HG03354 (cell line): ENCODE results near the gene LHX4.
"Not testable (repeated sequence)": the region's sequence is repeated elsewhere in the genome, so short reads cannot be mapped to it uniquely, and the experiment has no call there.

ENCODE experiments used
- ATAC-seq: cut with Tn5 transposase; IDR thresholded peaks from one replicate; pipeline ENCODE4 v1.9.1; 2021; ENCODE audit warnings: mild to moderate bottlenecking; ENCODE audit not compliant: unreplicated experiment, poor library complexity, severe bottlenecking

The LHX4 gene

DNA sequence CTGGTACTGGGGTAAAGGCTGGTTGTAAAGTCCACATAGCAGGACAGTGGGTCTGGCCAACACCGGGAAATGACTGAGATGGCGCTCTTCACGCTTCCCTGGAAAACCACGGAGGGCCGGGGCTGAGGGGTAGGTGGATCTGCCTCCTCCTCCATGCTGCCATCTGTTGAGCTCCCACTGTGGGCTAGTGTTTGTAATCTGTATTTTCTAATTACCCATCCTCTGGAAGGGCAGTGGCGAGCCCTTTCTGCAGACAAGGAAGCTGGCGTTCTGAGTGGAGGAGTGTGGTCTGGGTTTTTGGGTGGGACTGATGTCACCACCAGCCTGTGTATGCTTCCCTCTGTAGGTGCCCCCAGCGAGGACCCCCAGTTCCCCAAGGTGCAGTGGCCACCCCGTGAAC is 34.1 kb upstream of the LHX4 start:
- ATAC-seq: no peak

DNA sequence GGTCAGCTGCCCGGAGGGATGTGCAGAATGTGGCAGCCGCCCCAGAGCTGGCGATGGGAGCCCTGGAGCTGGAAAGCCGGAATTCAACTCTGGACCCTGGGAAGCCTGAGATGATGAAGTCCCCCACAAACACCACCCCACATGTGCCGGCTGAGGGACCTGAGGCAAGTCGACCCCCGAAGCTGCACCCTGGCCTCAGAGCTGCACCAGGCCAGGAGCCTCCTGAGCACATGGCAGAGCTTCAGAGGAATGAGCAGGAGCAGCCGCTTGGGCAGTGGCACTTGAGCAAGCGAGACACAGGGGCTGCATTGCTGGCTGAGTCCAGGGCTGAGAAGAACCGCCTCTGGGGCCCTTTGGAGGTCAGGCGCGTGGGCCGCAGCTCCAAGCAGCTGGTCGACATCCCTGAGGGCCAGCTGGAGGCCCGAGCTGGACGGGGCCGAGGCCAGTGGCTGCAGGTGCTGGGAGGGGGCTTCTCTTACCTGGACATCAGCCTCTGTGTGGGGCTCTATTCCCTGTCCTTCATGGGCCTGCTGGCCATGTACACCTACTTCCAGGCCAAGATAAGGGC is 33.5 kb upstream of the LHX4 start:
- ATAC-seq: no peak

- ATAC-seq: no peak
Measured at GRCh38 chr1:180197231-180197630, 32.8 kb upstream of the LHX4 start.

- ATAC-seq: no peak
Measured at GRCh38 chr1:180198196-180198595, 31.9 kb upstream of the LHX4 start.

GRCh38 chr1:180198611-180199010 is 31.5 kb upstream of the LHX4 start:
- ATAC-seq: no peak

GRCh38 chr1:180199018-180199417 is 31.0 kb upstream of the LHX4 start:
- no peak for ATAC-seq

GRCh38 chr1:180201451-180202200 is 28.4 kb upstream of the LHX4 start:
- ATAC-seq: no peak

- ATAC-seq: not testable (repeated sequence)
Measured at GRCh38 chr1:180202588-180202987, 27.5 kb upstream of the LHX4 start.

DNA sequence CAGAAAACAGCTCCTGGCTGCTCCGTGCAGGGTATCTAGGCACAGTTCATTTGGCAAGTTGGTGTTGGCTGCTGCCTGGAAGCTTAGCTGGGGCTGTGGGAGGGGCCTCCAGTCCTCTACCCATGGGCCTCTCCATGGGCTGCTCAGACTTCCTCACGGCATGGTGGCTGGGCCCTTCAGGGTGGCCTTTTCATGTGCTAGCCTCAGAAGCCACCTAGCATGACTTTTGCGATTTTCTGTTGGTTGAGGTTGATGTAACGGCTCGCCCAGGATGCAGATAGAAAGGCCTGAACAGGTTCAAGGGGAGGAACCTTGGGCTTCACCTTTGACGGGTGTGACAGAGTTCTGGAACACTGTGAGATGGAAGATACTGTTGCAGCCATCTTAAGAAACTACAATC is 25.8 kb upstream of the LHX4 start:
- ATAC-seq: no peak

DNA sequence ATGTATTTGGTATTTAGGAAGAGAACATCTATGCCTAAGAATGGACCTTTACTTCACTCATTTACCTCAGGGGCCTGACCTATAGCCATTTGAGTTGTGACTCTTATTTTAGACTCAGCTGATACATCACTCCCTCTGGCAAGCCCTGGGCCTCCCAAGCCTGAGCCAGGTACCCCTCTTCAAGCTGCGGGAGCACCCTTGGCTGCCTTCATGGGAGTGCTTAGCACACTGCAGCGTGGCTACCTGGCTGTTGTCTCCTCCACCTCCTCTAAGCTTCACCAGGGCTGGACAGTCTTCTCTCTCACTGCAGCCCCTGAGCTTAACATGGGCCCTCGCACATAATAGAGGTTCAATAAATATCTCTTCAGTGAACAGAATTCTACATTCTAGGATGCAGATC is 23.5 kb upstream of the LHX4 start:
- no peak for ATAC-seq

GRCh38 chr1:180208264-180208663 is 21.8 kb upstream of the LHX4 start:
- ATAC-seq: no peak

DNA sequence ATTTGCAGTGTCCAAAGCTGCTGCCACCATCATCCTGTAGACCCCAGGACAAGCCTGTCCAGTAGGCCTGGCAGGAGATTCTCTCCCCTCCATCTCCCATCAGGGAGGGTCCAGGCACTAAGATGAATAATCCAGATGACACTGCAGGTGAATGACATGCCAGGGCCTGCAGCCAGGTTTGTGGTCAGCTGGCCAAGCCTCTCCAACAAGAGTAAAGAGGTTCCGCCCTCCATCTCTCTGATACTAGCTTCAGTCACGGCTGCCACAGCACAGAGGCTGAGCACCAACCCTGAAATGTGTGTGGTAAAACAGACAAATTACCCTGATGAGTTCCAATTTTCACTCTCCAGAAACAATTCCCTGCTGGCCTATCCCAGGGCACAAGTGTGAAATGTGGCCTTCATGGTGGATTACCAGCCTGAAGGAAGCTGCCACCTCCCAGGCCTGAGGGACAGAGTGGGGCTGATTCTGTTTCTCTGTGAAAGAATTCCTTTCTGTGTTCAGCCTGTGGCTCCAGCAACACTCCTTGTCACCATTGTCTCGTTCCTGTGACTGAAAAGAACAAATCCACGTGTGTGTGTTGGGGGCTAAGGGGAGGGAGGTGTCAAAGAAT is 19.9 kb upstream of the LHX4 start:
- ATAC-seq: no peak

DNA sequence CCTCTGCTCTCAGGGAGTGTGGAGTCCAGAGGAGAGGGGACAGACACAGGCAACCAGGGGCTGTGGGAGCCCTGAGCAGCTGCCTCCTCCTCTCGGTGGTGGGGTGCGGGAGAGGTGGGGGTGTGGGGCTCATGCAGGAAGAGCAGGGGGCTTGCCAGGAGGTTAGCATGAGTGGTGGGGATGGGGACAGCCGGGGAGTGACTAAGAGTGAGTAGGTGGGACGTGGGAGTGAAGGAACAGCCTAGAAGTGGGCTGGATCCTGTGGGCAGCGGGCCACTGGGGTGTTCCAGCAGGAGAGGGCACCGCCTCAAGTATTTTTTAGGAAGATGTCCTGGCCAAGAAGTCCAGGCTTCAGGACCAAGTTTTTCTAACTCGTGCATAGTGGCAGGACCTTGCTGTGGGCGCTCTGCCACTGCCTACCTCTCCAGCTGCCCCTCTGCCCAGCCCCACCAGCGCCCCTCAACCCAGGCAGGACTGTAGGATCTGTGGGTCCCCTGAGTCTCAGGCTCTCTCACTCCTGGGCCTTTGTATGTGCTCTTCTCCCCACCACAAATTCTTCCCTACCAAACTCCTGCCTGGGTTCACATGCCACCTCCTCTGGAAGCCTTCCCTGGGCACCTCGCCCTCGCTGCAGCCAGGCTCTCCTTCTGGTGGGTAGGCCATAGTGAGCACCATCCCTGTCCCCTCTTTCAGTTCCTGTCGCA is 18.8 kb upstream of the LHX4 start:
- no peak for ATAC-seq

DNA sequence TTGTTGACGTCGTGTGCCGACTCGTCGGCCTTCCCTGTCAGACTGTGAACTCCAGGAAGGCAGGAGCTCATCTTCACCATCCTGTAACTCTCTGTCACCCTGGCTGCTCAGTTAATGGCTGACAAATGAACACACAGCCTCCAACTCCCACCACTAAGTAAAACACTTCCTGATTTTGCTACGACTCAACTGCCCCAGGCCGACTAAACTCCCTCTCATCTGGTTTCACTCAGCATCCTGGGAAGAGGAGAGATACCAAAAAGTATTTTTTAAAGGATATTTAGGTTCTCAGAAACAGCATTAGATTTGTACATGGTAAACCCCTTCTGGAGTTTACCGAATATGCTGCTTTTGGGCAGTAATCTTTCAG is 18.2 kb upstream of the LHX4 start:
- no peak for ATAC-seq

DNA sequence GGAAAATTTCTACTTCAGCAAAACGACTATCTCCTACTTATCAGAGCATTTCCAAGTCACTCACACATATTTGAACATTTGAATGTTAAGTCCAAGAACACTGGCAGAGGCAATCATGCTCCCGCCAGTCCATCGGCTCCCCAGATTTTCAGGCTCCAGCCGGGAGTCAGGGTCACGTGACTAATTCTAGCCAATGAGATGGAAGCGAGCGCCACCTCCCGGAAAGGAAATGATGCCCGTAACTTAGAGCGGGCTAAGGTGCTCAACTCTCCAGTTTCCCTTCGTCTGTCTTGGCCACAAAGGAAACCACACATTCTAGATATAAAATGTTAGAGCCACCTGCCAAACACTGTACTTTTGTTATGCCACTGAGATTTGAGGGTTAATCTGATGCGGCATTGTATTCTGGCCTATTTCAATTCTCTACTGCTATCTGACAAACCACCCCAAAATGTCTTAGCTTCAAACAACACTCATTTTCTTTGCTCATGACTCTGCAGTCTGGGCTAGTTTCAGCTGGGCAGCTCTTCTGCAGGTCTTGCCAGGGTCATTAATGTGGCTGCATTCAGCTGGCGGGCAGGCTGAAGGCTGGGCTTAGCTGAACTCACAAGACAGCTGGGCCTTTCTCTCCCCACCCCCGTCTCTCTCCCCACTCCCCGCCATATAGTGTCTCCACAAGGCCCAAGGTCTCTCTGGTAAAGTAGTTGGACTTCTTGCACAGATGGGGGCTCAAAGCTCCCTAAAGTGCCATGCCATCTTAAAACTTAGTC is 16.5 kb upstream of the LHX4 start:
- ATAC-seq: no peak

GRCh38 chr1:180215856-180216625 is 14.0 kb upstream of the LHX4 start:
- ATAC-seq: no peak

GRCh38 chr1:180217006-180217405 is 13.1 kb upstream of the LHX4 start:
- ATAC-seq: no peak

DNA sequence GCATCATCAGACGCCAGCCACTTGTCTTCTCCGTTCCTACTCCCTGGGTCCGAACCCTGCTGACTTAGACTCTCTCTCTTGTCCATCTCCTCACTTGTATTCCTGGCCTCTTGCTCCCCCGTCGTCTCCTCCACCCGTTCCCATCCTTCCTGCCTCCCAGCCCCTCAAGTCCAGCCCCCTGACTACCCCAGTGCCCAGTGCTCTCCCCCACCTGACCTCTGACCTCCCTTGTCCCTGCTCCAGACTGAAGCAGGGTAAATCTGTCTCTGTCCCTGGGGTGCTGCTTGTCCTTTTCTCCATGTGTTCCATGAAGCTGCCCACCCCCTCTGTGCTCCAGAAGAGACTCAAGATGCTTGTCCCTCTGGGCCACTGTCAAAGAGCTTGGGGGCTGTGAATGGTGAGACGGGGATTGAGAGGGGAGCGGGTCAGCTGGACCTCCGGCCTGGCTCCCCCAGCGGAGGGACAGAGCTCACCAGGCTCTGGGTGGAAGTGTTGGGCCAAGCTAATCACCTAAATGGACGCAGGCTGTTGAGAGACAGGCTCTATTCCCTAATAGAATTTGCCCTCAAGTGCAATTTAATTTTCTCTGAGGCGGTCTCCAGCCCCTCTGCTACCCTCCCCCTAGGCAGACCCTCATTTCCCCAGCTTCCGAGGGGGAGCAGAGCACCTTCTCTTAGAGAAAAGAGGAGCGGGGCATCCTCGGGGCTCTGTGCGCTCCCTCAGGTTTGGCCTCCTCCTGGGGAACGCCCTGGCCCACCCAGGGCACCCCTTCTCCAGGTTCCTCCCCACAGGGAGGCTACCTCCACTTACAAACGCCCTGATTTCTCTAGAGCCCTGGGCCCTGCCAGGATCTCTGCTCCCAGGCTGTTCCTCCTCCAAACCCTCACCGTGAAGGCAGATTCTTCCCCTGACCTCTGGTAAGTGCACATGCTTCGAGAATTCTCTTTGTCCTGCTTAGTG is 11.0 kb upstream of the LHX4 start:
- no peak for ATAC-seq
